Measurements from ENCODE around the gene FBXL5.
A peak's percentile ranks its signal among the peaks of the same experiment; 100 is the strongest.

Gene FBXL5

DNA sequence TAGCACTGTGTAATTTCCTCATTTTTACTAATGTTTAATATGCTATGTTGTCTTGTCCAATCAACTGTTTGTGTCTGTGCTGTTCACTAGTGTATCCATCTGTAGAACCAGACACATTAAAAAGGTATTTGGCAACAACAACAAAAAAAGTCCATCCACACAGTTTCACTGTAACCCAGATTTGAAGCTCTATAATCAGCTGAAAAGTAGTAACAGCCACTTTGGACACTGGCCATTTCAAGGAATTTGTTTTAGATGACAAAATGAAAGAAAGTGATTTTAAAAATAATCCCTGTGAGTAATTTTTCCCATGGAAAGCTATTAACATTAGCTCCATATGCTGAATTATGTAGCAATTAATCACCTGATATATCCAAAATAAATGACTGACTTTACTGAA lies 2.2 kb upstream of the FBXL5 start:
- Histone ChIP-seq H3K27me3 (ENCODE audit: insufficient read depth, low read length, poor library complexity, severe bottlenecking) (no peaks in the 10 kb centered on the region), H3K36me3 (ENCODE audit: insufficient read depth, low read length) (no peaks in the 10 kb centered on the region), H3K79me2 (ENCODE audit: insufficient read depth, low read length) (peaks cover 36% of the 10 kb centered on the region), H2AFZ (ENCODE audit: low read length) (no peak overlapping the region), H3F3A (ENCODE audit: low read depth) (no peaks in the 10 kb centered on the region), H3K4me2 (ENCODE audit: low read depth, low read length, poor library complexity, severe bottlenecking) (peak overlapping the region; percentile 69), H4K20me1 (ENCODE audit: insufficient read depth, low read length, poor library complexity, severe bottlenecking) (peaks cover 14% of the 10 kb centered on the region), H3K4me1 (ENCODE audit: insufficient read depth, low read length, poor library complexity, severe bottlenecking) (peaks cover 39% of the 10 kb centered on the region), H3K4me3 (ENCODE audit: low read length, poor library complexity, severe bottlenecking) (no peak overlapping the region), H3K9me3 (ENCODE audit: insufficient read depth, low read depth, low read length) (no peaks in the 10 kb centered on the region), H3K9ac (ENCODE audit: low read depth, low read length, poor library complexity, severe bottlenecking) (peak overlapping the region; percentile 100), H3K9me2 (replicated peaks; ENCODE audit: low read depth, low read length) (no peaks in the 10 kb centered on the region)
- no peak for TF ChIP-seq EZH2phosphoT487 (IDR thresholded peaks at IDR 0.05; ENCODE audit: borderline replicate concordance)
- TF ChIP-seq, protein P1, sequence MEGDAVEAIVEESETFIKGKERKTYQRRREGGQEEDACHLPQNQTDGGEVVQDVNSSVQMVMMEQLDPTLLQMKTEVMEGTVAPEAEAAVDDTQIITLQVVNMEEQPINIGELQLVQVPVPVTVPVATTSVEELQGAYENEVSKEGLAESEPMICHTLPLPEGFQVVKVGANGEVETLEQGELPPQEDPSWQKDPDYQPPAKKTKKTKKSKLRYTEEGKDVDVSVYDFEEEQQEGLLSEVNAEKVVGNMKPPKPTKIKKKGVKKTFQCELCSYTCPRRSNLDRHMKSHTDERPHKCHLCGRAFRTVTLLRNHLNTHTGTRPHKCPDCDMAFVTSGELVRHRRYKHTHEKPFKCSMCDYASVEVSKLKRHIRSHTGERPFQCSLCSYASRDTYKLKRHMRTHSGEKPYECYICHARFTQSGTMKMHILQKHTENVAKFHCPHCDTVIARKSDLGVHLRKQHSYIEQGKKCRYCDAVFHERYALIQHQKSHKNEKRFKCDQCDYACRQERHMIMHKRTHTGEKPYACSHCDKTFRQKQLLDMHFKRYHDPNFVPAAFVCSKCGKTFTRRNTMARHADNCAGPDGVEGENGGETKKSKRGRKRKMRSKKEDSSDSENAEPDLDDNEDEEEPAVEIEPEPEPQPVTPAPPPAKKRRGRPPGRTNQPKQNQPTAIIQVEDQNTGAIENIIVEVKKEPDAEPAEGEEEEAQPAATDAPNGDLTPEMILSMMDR (conservative IDR thresholded peaks at IDR 0.05; ENCODE audit: low read length) = no peak

- H3K4me2 ChIP-seq (ENCODE audit: low read depth, low read length, poor library complexity, severe bottlenecking) = peak overlapping the region; percentile 69
- H2AFZ ChIP-seq (ENCODE audit: low read length) = peak overlapping the region; percentile 93
Measured at GRCh38 chr4:15656038-15656470, 897 bp upstream of the FBXL5 start.

DNA sequence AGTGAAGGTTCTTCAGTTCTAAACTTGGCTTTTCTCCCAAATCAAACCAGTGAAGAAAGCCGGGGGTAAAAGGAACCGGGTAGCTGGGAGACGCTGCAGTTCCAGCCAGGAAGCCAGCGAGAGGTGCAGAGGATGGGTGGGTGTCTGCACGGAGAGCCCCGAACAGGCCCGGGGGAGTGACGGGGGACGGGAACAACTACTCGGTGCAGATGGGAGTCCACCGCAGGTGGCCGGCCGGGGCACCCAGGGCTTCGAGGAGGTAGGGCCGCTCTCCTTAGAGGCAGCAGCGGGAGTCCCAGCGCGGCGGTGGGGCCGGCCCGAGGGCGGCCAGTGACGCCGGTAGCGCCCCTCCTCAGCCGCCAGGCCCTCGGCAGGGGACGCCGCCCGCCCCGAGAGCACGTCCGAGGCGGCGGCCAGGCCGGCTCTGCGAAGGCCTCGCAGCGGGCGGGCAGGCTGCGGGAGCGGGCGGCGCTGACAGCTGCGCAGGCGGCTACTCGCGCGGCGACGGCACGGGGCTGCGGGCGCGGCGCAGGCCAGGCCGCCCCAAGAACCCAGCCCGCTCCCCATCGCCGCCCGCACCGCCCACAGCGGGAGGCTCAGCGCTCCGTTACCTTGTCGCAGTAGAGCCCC lies 449 bp downstream of the FBXL5 start:
- Histone ChIP-seq H4K20me1 (ENCODE audit: insufficient read depth, low read length, poor library complexity, severe bottlenecking) (peaks cover 37% of the 10 kb centered on the region), H3K9ac (ENCODE audit: low read depth, low read length, poor library complexity, severe bottlenecking) (peak overlapping the region; percentile 100), H3F3A (ENCODE audit: low read depth) (0 out of 2 replicates have a peak, but pooled peaks cover 4% of the 10 kb centered on the region), H3K36me3 (ENCODE audit: insufficient read depth, low read length) (no peaks in the 10 kb centered on the region), H3K4me1 (ENCODE audit: insufficient read depth, low read length, poor library complexity, severe bottlenecking) (peaks cover 56% of the 10 kb centered on the region), H3K4me2 (ENCODE audit: low read depth, low read length, poor library complexity, severe bottlenecking) (peak overlapping the region; percentile 93), H2AFZ (ENCODE audit: low read length) (peak overlapping the region; percentile 57; the same call in 1 of the 2 replicates), H3K79me2 (ENCODE audit: insufficient read depth, low read length) (peaks cover 62% of the 10 kb centered on the region), H3K9me2 (replicated peaks; ENCODE audit: low read depth, low read length) (no peaks in the 10 kb centered on the region), H3K27me3 (ENCODE audit: insufficient read depth, low read length, poor library complexity, severe bottlenecking) (no peaks in the 10 kb centered on the region), H3K4me3 (ENCODE audit: low read length, poor library complexity, severe bottlenecking) (peak overlapping the region; percentile 77), H3K9me3 (ENCODE audit: insufficient read depth, low read depth, low read length) (no peaks in the 10 kb centered on the region)
- TF ChIP-seq, protein P1 (conservative IDR thresholded peaks at IDR 0.05; ENCODE audit: low read length) = no peak
- no peak for TF ChIP-seq EZH2phosphoT487 (IDR thresholded peaks at IDR 0.05; ENCODE audit: borderline replicate concordance)

More at GRCh38 chr4:15656038-15656470, 897 bp upstream of the FBXL5 start:
- Histone ChIP-seq H3K27me3 (ENCODE audit: insufficient read depth, low read length, poor library complexity, severe bottlenecking) (no peaks in the 10 kb centered on the region), H3K36me3 (ENCODE audit: insufficient read depth, low read length) (no peaks in the 10 kb centered on the region), H3K4me3 (ENCODE audit: low read length, poor library complexity, severe bottlenecking) (peak overlapping the region; percentile 77), H3K9me3 (ENCODE audit: insufficient read depth, low read depth, low read length) (no peaks in the 10 kb centered on the region), H3K9me2 (replicated peaks; ENCODE audit: low read depth, low read length) (no peaks in the 10 kb centered on the region), H3F3A (ENCODE audit: low read depth) (0 out of 2 replicates have a peak, but pooled peaks cover 1% of the 10 kb centered on the region), H3K4me1 (ENCODE audit: insufficient read depth, low read length, poor library complexity, severe bottlenecking) (peaks cover 51% of the 10 kb centered on the region), H4K20me1 (ENCODE audit: insufficient read depth, low read length, poor library complexity, severe bottlenecking) (peaks cover 27% of the 10 kb centered on the region), H3K79me2 (ENCODE audit: insufficient read depth, low read length) (peaks cover 49% of the 10 kb centered on the region), H3K9ac (ENCODE audit: low read depth, low read length, poor library complexity, severe bottlenecking) (peak overlapping the region; percentile 100)
- TF ChIP-seq, protein P1 (conservative IDR thresholded peaks at IDR 0.05; ENCODE audit: low read length) = no peak
- TF ChIP-seq EZH2phosphoT487 (IDR thresholded peaks at IDR 0.05; ENCODE audit: borderline replicate concordance) = no peak
